T-cell (primary cell): Measurements from ENCODE around the gene NISCH. TPM values are rescaled to one million over a fixed set of nuclear protein-coding genes. Genes with fewer than 3 reads are reported as not detected.

ENCODE experiments used
- ATAC-seq, 4 experiments: fragments of 200-7000 bp in 3 of 4; fragments of 150-1000 bp in 1 of 4; cut with Tn5 transposase; replicated peaks in 1 of 4; 1 replicate in 3 of 4; 2 replicates in 1 of 4; pipeline ENCODE4 v1.10.0; 2021; ENCODE audit warnings: moderate library complexity in 3 of 4, mild to moderate bottlenecking in 2 of 4, moderate number of reproducible peaks in 1 of 4
- CTCF ChIA-PET, 2 donors: fragments of 300-600 bp; sonication (Branson Sonifier 250); formaldehyde crosslinking; loops; one replicate each; lab custom pipeline; 2022; ENCODE audit warnings: antibody characterized with exemption in 2 of 2; lab: Charles Lee
- POLR2A ChIA-PET, 2 donors: fragments of 300-600 bp; sonication (Branson Sonifier 250); formaldehyde crosslinking; loops; one replicate each; lab custom pipeline; 2022; ENCODE audit warnings: antibody characterized with exemption in 2 of 2; lab: Charles Lee
- DNase-seq, 35 experiments: peaks; one replicate each; pipeline versions ENCODE4 v3.0.0 to v3.0.0-alpha.2; 2013 to 2023
- H3K27ac ChIP-seq: one replicate; pipeline ENCODE4 v1.5.1; 2013; ENCODE audit warnings: low read length
- H3K27me3 ChIP-seq, 2 experiments: replicated peaks in 1 of 2; 1 replicate in 1 of 2; 2 replicates in 1 of 2; pipeline versions ENCODE4 v1.6.1 to v1.7.0; 2013; ENCODE audit warnings: low read length in 1 of 2, mixed read lengths in 1 of 2; ENCODE audit not compliant: control insufficient read depth in 2 of 2, insufficient read depth in 2 of 2; ENCODE audit errors: extremely low read depth in 1 of 2
- H3K36me3 ChIP-seq, 2 donors: 1 replicate in 1 of 2; 2 replicates in 1 of 2; pipeline versions ENCODE4 v1.6.1 to v1.7.0; 2013; ENCODE audit warnings: low read length in 1 of 2; ENCODE audit not compliant: control insufficient read depth in 2 of 2, insufficient read depth in 1 of 2; ENCODE audit errors: extremely low read depth in 1 of 2
- H3K4me1 ChIP-seq, 2 experiments: 1 replicate in 1 of 2; 2 replicates in 1 of 2; pipeline versions ENCODE4 v1.6.1 to v1.7.0; 2013; ENCODE audit warnings: low read length in 2 of 2, mixed read lengths in 1 of 2; ENCODE audit not compliant: insufficient read depth in 2 of 2, control insufficient read depth in 1 of 2; ENCODE audit errors: extremely low read depth in 1 of 2
- H3K4me3 ChIP-seq, 2 donors: 1 replicate in 1 of 2; 2 replicates in 1 of 2; pipeline versions ENCODE4 v1.5.1 to v1.7.0; 2013; ENCODE audit warnings: mild to moderate bottlenecking in 2 of 2, low read length in 1 of 2, moderate library complexity in 1 of 2; ENCODE audit not compliant: control insufficient read depth in 1 of 2; ENCODE audit errors: extremely low read depth in 1 of 2
- H3K9me3 ChIP-seq: 2 replicates; pipeline ENCODE4 v1.7.0; 2013
- H3K27ac Mint-ChIP-seq, 2 donors: one replicate each; pipeline ENCODE4 v1.8.0; 2020 to 2021; ENCODE audit warnings: mild to moderate bottlenecking in 2 of 2, mixed read lengths in 2 of 2
- H3K27me3 Mint-ChIP-seq, 2 donors: one replicate each; pipeline ENCODE4 v1.8.0; 2021 to 2022; ENCODE audit warnings: mixed read lengths in 2 of 2
- H3K36me3 Mint-ChIP-seq: one replicate; pipeline ENCODE4 v1.8.0; 2021; ENCODE audit warnings: mixed read lengths
- H3K4me1 Mint-ChIP-seq, 3 donors: one replicate each; pipeline ENCODE4 v1.8.0; 2020 to 2022; ENCODE audit warnings: mixed read lengths in 3 of 3, mild to moderate bottlenecking in 1 of 3
- H3K4me3 Mint-ChIP-seq, 3 donors: one replicate each; pipeline ENCODE4 v1.8.0; 2020 to 2022; ENCODE audit warnings: mild to moderate bottlenecking in 3 of 3, mixed read lengths in 3 of 3, moderate library complexity in 3 of 3
- H3K9me3 Mint-ChIP-seq, 3 donors: one replicate each; pipeline ENCODE4 v1.8.0; 2020 to 2022; ENCODE audit warnings: mixed read lengths in 3 of 3
- WGBS: methylation state at CpG from one replicate; pipeline ENCODE4 v1.1.5; 2013; ENCODE audit warnings: missing lambda C conversion rate; ENCODE audit not compliant: insufficient coverage; 5-methylcytosine and 5-hydroxymethylcytosine counted together
- total RNA-seq, 35 experiments: library from RNA in 6 of 35; stranded (reverse) in 6 of 35; fragments of 120-200 nt in 1 of 35; gene quantifications; one replicate each; pipeline versions ENCODE4 v1.2.1 to v1.2.4 and lab custom pipeline; 2013 to 2026

NISCH gene
- total RNA-seq, 5 donors from 2014 or later (not counting 1 experiment from before 2014, with no cell fraction given) = 152 to 171 (median 157) TPM

GRCh38 chr3:52536369-52537164, 81.2 kb downstream of the NISCH start, which contains the start of gene UQCC5:
Gene UQCC5 (plus strand): TSS chr3:52536605. CDS start chr3:52536756, 151 bp downstream.
- peak within 1 kb of the TSS; percentile 76 to 91 for H3K4me3 ChIP-seq
- ChIA-PET CTCF (interaction anchor here in 1 of 2 donors (0.6 to 1.0 kb wide), 3 partner anchors 9 to 1037 kb away, joined by 3 read pairs; partner anchors contain the start of gene DCAF1), POLR2A (interaction anchor here (0.6 kb wide), 2 partner anchors 37 to 784 kb away, joined by 3 to 5 read pairs; no protein-coding TSS in a partner anchor)
- peak; percentile 90 to 99 (median 97) for DNase-seq
- peaks cover 22 to 62% of the 10 kb centered on the region in 2 experiments for H3K4me1 ChIP-seq
- peaks cover 0 to 25% of the 10 kb centered on the region in 2 experiments for H3K27me3 ChIP-seq
- H3K4me1 Mint-ChIP-seq = peaks cover 52 to 61% (median 55%) of the 10 kb centered on the region in 3 donors
- H3K36me3 ChIP-seq = peaks cover 0 to 2% of the 10 kb centered on the region in 2 donors
- peak within 1 kb of the TSS; percentile 58 for H3K27ac ChIP-seq
- H3K27ac Mint-ChIP-seq = peak within 1 kb of the TSS; percentile 98 to 99
- ATAC-seq = peak; percentile 90 to 92 (median 92)
- H3K36me3 Mint-ChIP-seq = peaks cover 21% of the 10 kb centered on the region
- H3K9me3 ChIP-seq = no peaks in the 10 kb centered on the region
- H3K9me3 Mint-ChIP-seq = no peaks in the 10 kb centered on the region
- 0% methylated on average over 60 of the region's 65 CpGs for WGBS
- no peaks in the 10 kb centered on the region for H3K27me3 Mint-ChIP-seq
- peak within 1 kb of the TSS; percentile 96 to 100 (median 99) for H3K4me3 Mint-ChIP-seq

DNA sequence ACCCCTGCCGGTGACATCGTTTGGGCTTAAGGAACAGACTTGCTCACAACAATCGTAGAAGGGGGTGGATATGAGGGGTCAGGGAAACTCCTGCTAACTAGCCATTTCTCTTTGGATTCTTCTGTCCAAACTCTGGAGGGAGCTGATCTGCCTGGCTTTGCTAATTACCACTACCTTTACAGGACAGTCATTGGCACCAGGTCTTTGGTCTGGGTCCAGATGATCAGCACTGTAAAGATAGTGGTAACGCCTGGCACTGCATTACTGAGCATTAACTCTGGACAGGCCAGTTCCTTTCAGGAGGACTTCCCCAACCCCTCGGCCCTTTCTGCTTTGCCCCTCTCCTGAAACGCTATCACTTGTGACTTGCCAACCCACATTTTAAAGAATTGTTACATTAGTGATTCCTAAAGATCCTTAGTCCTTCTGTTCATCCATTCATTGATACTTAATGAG, 81.8 kb downstream of the NISCH start:
- peaks cover 52 to 61% (median 57%) of the 10 kb centered on the region in 3 donors for H3K4me1 Mint-ChIP-seq
- CTCF ChIA-PET = interaction anchor here in 1 of 2 donors (0.7 kb wide), 1 partner anchor 46 kb away, joined by 4 read pairs; no protein-coding TSS in a partner anchor

GRCh38 chr3:52537726-52538421, 82.5 kb downstream of the NISCH start:
- CTCF ChIA-PET = interaction anchor here in 1 of 2 donors (0.7 kb wide), 1 partner anchor 47 kb away, joined by 4 read pairs; no protein-coding TSS in a partner anchor
- H3K27ac Mint-ChIP-seq = peak overlapping the region; percentile 98 to 99
- H3K36me3 ChIP-seq = peaks cover 0 to 2% of the 10 kb centered on the region in 2 donors
- peaks cover 0 to 13% of the 10 kb centered on the region in 2 experiments for H3K27me3 ChIP-seq
- H3K9me3 Mint-ChIP-seq = no peaks in the 10 kb centered on the region
- peaks cover 22 to 51% of the 10 kb centered on the region in 2 experiments for H3K4me1 ChIP-seq
- peak overlapping the region; percentile 96 to 100 (median 99) for H3K4me3 Mint-ChIP-seq
- no peaks in the 10 kb centered on the region for H3K27me3 Mint-ChIP-seq
- POLR2A ChIA-PET = no interaction called here
- whole genome bisulfite sequencing = 71% methylated on average over 5 of the region's 7 CpGs
- peaks cover 25% of the 10 kb centered on the region for H3K36me3 Mint-ChIP-seq
- ATAC-seq = no peak
- peak overlapping the region in 1 of 2 donors; percentile 76 for H3K4me3 ChIP-seq
- H3K9me3 ChIP-seq = no peaks in the 10 kb centered on the region
- peaks cover 48 to 56% (median 52%) of the 10 kb centered on the region in 3 donors for H3K4me1 Mint-ChIP-seq
- no peak overlapping the region for H3K27ac ChIP-seq
- peak in 1 of 35 experiments; percentile 12 for DNase-seq

More for the DNA sequence above, 81.8 kb downstream of the NISCH start:
- no peak for ATAC-seq
- H3K27ac ChIP-seq = peak overlapping the region; percentile 58
- peaks cover 0 to 2% of the 10 kb centered on the region in 2 donors for H3K36me3 ChIP-seq
- Mint-ChIP-seq H3K27ac (peak overlapping the region; percentile 98 to 99), H3K27me3 (no peaks in the 10 kb centered on the region), H3K4me3 (peak overlapping the region; percentile 96 to 100 (median 99)), H3K36me3 (peaks cover 25% of the 10 kb centered on the region), H3K9me3 (no peaks in the 10 kb centered on the region)
- H3K4me3 ChIP-seq = peak overlapping the region; percentile 76 to 91
- H3K27me3 ChIP-seq = peaks cover 0 to 20% of the 10 kb centered on the region in 2 experiments
- H3K4me1 ChIP-seq = peaks cover 22 to 57% of the 10 kb centered on the region in 2 experiments
- no peaks in the 10 kb centered on the region for H3K9me3 ChIP-seq
- 20% methylated on average over 1 of the region's 6 CpGs for WGBS
- DNase-seq = no peak
- POLR2A ChIA-PET = no interaction called here

- ChIA-PET CTCF (no interaction called here), POLR2A (no interaction called here)
- H3K4me3 Mint-ChIP-seq = peak overlapping the region; percentile 34 to 100 (median 96)
- no peaks in the 10 kb centered on the region for H3K9me3 Mint-ChIP-seq
- peaks cover 25% of the 10 kb centered on the region for H3K36me3 Mint-ChIP-seq
- Histone ChIP-seq H3K4me1 (peaks cover 22 to 43% of the 10 kb centered on the region in 2 experiments), H3K4me3 (no peak overlapping the region), H3K27me3 (peaks cover 0 to 7% of the 10 kb centered on the region in 2 experiments), H3K36me3 (peaks cover 0 to 2% of the 10 kb centered on the region in 2 donors), H3K9me3 (no peaks in the 10 kb centered on the region), H3K27ac (no peak overlapping the region)
- no peak for ATAC-seq
- 94% methylated on average over 5 of the region's 5 CpGs for WGBS
- peaks cover 48 to 56% (median 52%) of the 10 kb centered on the region in 3 donors for H3K4me1 Mint-ChIP-seq
- peak overlapping the region; percentile 88 to 92 for H3K27ac Mint-ChIP-seq
- no peak for DNase-seq
- no peaks in the 10 kb centered on the region for H3K27me3 Mint-ChIP-seq
Measured at GRCh38 chr3:52539010-52539653, 83.7 kb downstream of the NISCH start.

DNA sequence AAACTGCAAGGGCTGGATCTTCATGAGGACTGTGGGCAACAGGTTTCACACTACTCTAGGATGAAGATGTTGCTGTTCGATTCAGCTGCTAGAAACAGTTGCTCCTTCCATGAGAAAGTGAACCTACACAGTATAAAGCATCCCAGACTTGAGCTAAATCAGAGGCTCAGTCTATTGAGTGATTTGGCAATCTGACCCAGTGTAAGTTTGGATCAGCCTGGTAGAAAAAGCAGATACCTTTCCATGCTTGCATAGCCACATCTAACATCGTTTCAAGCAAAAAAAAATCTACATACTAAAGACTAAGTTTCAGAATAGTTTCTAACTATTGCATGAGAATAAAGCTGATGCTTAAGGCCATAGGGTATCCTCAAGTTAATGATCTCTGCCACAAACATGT, 85.6 kb downstream of the NISCH start:
- Mint-ChIP-seq H3K27ac (peak overlapping the region in 1 of 2 donors; percentile 52), H3K36me3 (peaks cover 32% of the 10 kb centered on the region), H3K4me1 (peaks cover 39 to 44% (median 42%) of the 10 kb centered on the region in 3 donors), H3K27me3 (no peaks in the 10 kb centered on the region), H3K4me3 (no peak overlapping the region), H3K9me3 (no peaks in the 10 kb centered on the region)
- Histone ChIP-seq H3K36me3 (peaks cover 2 to 10% of the 10 kb centered on the region in 2 donors), H3K27ac (no peak overlapping the region), H3K4me3 (no peak overlapping the region), H3K9me3 (no peaks in the 10 kb centered on the region), H3K27me3 (no peaks in the 10 kb centered on the region), H3K4me1 (peaks cover 18 to 33% of the 10 kb centered on the region in 2 experiments)
- no peak for DNase-seq
- POLR2A ChIA-PET = no interaction called here
- no CpG with 5 or more reads among the region's 2 CpGs for WGBS
- no peak for ATAC-seq
- CTCF ChIA-PET = no interaction called here
